SU-DHL-6 (cell line): ENCODE results near the gene TIGIT.

Experiments
- H2AFZ ChIP-seq: fragments of 200-600 bp; sonication (generic); 2 replicates; pipeline ENCODE4 v1.6.1; 2014; ENCODE audit warnings: low read depth, mild to moderate bottlenecking, moderate library complexity, mixed read lengths, antibody characterized with exemption, low read length; ENCODE audit not compliant: severe bottlenecking
- H3F3A ChIP-seq: fragments of 200-600 bp; shearing (Covaris generic); 2 replicates; pipeline ENCODE4 v1.6.0; 2016; ENCODE audit warnings: antibody characterized with exemption, mild to moderate bottlenecking; ENCODE audit not compliant: insufficient read depth
- H3K27ac ChIP-seq: fragments of 200-600 bp; sonication (generic); 2 replicates; pipeline ENCODE4 v1.5.1; 2016; ENCODE audit warnings: low read depth, mild to moderate bottlenecking, low read length, moderate library complexity, mixed read lengths
- H3K27me3 ChIP-seq: fragments of 200-600 bp; sonication (generic), shearing (Covaris generic); 2 replicates; pipeline ENCODE4 v1.6.0; 2014; ENCODE audit warnings: mild to moderate bottlenecking, low read length
- H3K36me3 ChIP-seq: fragments of 200-600 bp; sonication (generic); 2 replicates; pipeline ENCODE4 v1.6.1; 2014; ENCODE audit warnings: mild to moderate bottlenecking, low read length, mixed read lengths
- H3K4me2 ChIP-seq: fragments of 300-600, 200-600 bp; shearing (Covaris generic), sonication (generic); 2 replicates; pipeline ENCODE4 v1.6.0; 2014; ENCODE audit warnings: low read length, low read depth, mild to moderate bottlenecking; ENCODE audit not compliant: poor library complexity, severe bottlenecking
- H3K4me3 ChIP-seq: fragments of 200-600 bp; sonication (generic); 2 replicates; pipeline ENCODE4 v1.5.1; 2014; ENCODE audit warnings: antibody characterized with exemption, low read length, mild to moderate bottlenecking, mixed read lengths; ENCODE audit not compliant: insufficient read depth, poor library complexity, severe bottlenecking
- H3K79me2 ChIP-seq: fragments of 200-600 bp; sonication (generic); 2 replicates; pipeline ENCODE4 v1.6.1; 2014; ENCODE audit warnings: mild to moderate bottlenecking, low read length, moderate library complexity; ENCODE audit not compliant: insufficient read depth
- H3K9ac ChIP-seq: fragments of 200-600 bp; sonication (generic); 2 replicates; pipeline ENCODE4 v1.7.0; 2014; ENCODE audit warnings: mild to moderate bottlenecking, low read length
- H3K9me2 ChIP-seq: fragments of 200-600 bp; sonication (generic); replicated peaks from 2 replicates; pipeline ENCODE4 v1.6.1; 2014; ENCODE audit warnings: low read length; ENCODE audit not compliant: insufficient read depth
- H3K9me3 ChIP-seq: fragments of 200-600 bp; sonication (generic); 2 replicates; pipeline ENCODE4 v1.6.1; 2014; ENCODE audit warnings: low read length, mixed read lengths; ENCODE audit not compliant: insufficient read depth
- H4K20me1 ChIP-seq: fragments of 200-600 bp; sonication (generic); 2 replicates; pipeline ENCODE4 v1.6.1; 2014; ENCODE audit warnings: low read depth, mild to moderate bottlenecking, antibody characterized with exemption, low read length, moderate library complexity, mixed read lengths
- EZH2phosphoT487 ChIP-seq: fragments of 200-600 bp; sonication (generic), shearing (Covaris generic); conservative IDR thresholded peaks from 2 replicates; pipeline ENCODE4 v1.6.1; 2018; ENCODE audit warnings: mild to moderate bottlenecking, antibody characterized with exemption, low read length, moderate library complexity, mixed read lengths
- TF ChIP-seq, protein P1 (sequence below): fragments of 200-600 bp; sonication (generic); IDR thresholded peaks from one replicate; pipeline ENCODE4 v1.5.1; 2017; ENCODE audit warnings: antibody characterized with exemption, mild to moderate bottlenecking, low read length, moderate library complexity; ENCODE audit not compliant: insufficient read depth, poor library complexity, severe bottlenecking

TIGIT gene

DNA sequence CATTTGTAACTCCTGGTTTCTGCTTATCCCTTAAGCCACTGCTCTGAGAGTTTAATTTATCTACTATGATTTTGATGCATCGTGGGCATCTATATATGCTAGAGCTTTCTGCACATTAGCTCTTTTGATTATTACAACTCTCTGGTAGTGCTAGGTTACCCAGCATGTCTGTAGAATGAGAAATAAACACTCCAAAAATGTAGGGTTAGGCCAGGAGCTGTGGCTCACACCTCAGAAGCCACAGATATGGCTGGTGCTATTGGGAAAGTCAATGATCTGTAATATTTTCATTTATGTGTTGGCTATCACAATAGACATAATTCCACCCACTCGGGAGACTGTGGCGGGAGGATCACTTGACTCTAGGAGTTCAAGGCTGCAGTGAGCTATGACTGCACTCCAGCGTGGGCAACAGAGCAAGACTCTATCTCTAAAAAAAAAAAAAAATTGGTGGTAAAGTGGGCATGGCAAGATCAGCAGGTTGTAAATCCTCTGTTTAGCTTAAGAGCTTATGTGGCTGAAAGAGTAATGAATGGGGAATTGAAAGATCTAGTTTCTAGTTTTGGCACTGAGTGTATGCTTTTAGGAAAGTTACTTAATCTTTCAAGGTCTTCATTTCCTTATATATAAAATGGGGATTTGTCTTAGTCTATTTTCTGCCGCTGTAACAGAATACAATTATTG is 6.3 kb downstream of the TIGIT start:
- Histone ChIP-seq H3F3A (no peaks in the 10 kb centered on the region), H3K4me3 (no peak overlapping the region), H3K4me2 (no peak overlapping the region), H3K36me3 (no peaks in the 10 kb centered on the region), H3K27ac (no peak overlapping the region), H3K79me2 (no peaks in the 10 kb centered on the region), H3K9ac (no peak overlapping the region), H3K9me2 (no peaks in the 10 kb centered on the region), H2AFZ (no peak overlapping the region), H3K27me3 (no peaks in the 10 kb centered on the region), H3K9me3 (no peaks in the 10 kb centered on the region), H4K20me1 (no peaks in the 10 kb centered on the region)
- no peak for TF ChIP-seq EZH2phosphoT487
- TF ChIP-seq, protein P1, sequence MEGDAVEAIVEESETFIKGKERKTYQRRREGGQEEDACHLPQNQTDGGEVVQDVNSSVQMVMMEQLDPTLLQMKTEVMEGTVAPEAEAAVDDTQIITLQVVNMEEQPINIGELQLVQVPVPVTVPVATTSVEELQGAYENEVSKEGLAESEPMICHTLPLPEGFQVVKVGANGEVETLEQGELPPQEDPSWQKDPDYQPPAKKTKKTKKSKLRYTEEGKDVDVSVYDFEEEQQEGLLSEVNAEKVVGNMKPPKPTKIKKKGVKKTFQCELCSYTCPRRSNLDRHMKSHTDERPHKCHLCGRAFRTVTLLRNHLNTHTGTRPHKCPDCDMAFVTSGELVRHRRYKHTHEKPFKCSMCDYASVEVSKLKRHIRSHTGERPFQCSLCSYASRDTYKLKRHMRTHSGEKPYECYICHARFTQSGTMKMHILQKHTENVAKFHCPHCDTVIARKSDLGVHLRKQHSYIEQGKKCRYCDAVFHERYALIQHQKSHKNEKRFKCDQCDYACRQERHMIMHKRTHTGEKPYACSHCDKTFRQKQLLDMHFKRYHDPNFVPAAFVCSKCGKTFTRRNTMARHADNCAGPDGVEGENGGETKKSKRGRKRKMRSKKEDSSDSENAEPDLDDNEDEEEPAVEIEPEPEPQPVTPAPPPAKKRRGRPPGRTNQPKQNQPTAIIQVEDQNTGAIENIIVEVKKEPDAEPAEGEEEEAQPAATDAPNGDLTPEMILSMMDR: no peak

DNA sequence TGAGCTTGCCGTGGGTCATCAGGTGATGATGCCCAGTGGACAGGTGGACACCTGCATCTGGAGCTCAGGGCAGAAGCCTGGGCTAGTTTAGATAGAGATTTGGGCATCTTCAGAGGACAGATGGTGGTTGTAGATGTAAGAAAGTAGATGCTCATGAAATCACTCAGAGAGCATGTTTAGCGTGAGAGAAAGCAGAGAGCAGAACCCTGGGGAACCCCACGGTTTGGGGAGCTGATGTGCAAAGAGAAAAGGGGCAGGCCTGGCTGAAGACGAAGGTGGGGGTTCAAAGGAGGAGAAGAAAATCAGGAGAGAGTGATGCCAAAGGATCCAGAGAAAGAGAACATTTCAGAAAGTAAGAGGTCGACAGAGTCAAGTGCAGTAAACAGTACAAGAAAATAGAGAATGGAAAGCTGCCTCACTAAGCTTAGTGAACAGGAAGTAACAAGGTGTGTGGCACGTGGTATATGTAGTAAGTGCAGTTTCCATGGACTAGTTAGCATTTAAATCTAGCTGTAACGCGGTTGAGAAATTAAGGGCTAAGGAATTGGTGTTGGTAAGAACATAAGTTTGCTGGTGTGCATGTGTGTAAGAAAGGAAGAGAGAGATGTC is 13.5 kb downstream of the TIGIT start:
- Histone ChIP-seq H3K4me3 (no peak overlapping the region), H3K4me2 (peak overlapping the region; percentile 38), H3K36me3 (no peaks in the 10 kb centered on the region), H3F3A (no peaks in the 10 kb centered on the region), H3K9me3 (no peaks in the 10 kb centered on the region), H3K9me2 (no peaks in the 10 kb centered on the region), H2AFZ (peak overlapping the region; percentile 37), H3K27ac (peak overlapping the region; percentile 33), H3K27me3 (no peaks in the 10 kb centered on the region), H4K20me1 (no peaks in the 10 kb centered on the region), H3K9ac (peak overlapping the region; percentile 26), H3K79me2 (no peaks in the 10 kb centered on the region)
- TF ChIP-seq, protein P1: no peak
- TF ChIP-seq EZH2phosphoT487: no peak

DNA sequence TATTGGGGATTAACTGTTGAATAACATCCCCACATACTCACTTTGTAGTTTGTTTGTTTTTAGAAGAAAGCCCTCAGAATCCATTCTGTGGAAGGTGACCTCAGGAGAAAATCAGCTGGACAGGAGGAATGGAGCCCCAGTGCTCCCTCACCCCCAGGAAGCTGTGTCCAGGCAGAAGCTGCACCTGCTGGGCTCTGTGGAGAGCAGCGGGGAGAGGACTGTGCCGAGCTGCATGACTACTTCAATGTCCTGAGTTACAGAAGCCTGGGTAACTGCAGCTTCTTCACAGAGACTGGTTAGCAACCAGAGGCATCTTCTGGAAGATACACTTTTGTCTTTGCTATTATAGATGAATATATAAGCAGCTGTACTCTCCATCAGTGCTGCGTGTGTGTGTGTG is 14.0 kb downstream of the TIGIT start:
- Histone ChIP-seq H3K4me2 (peak overlapping the region; percentile 38), H3K36me3 (no peaks in the 10 kb centered on the region), H3K27ac (peak overlapping the region; percentile 33), H3K79me2 (no peaks in the 10 kb centered on the region), H3K9me2 (no peaks in the 10 kb centered on the region), H2AFZ (peak overlapping the region; percentile 37), H4K20me1 (no peaks in the 10 kb centered on the region), H3K27me3 (no peaks in the 10 kb centered on the region), H3F3A (no peaks in the 10 kb centered on the region), H3K4me3 (no peak overlapping the region), H3K9ac (peak overlapping the region; percentile 26), H3K9me3 (no peaks in the 10 kb centered on the region)
- no peak for TF ChIP-seq EZH2phosphoT487
- TF ChIP-seq, protein P1: no peak
